ENCODE results near the gene CDKN2AIP. TPM values are rescaled to one million over a fixed set of nuclear protein-coding genes. Genes with fewer than 3 reads are reported as not detected.

The CDKN2AIP gene, protein sequence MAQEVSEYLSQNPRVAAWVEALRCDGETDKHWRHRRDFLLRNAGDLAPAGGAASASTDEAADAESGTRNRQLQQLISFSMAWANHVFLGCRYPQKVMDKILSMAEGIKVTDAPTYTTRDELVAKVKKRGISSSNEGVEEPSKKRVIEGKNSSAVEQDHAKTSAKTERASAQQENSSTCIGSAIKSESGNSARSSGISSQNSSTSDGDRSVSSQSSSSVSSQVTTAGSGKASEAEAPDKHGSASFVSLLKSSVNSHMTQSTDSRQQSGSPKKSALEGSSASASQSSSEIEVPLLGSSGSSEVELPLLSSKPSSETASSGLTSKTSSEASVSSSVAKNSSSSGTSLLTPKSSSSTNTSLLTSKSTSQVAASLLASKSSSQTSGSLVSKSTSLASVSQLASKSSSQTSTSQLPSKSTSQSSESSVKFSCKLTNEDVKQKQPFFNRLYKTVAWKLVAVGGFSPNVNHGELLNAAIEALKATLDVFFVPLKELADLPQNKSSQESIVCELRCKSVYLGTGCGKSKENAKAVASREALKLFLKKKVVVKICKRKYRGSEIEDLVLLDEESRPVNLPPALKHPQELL
- 10.6 and 22.6 TPM in 2 replicates for total RNA-seq

GRCh38 chr4:183444214-183445096 lies at the start of gene CDKN2AIP:
CDKN2AIP (plus strand) TSS chr4:183444636; CDS start chr4:183444798, 162 bp downstream.

Other genes with a start within 250 kb of the CDKN2AIP start
- not detected in 2 replicates for gene CLDN22, start 124.4 kb upstream of the CDKN2AIP start, total RNA-seq
- gene CLDN24, start 122.2 kb upstream of the CDKN2AIP start, total RNA-seq: not detected in 2 replicates
- gene ING2, start 60.4 kb downstream of the CDKN2AIP start, total RNA-seq: 9.2 and 25.8 TPM in 2 replicates
- gene RWDD4, start 214.5 kb downstream of the CDKN2AIP start, total RNA-seq: 15.1 and 19.1 TPM in 2 replicates
- 26.7 and 34.5 TPM in 2 replicates for gene TRAPPC11, start 214.7 kb downstream of the CDKN2AIP start, total RNA-seq

Data from pericardium fibroblast (primary cell).